ENCODE data around the gene DCDC2B. TPM values are rescaled to one million over a fixed set of nuclear protein-coding genes. Genes with fewer than 3 reads are reported as not detected.
A peak's percentile ranks its signal among the peaks of the same experiment; 100 is the strongest.

Gene DCDC2B
- total and polyA plus RNA-seq, 2 of the 13 experiments (the other 11 are each of a cell fraction or from before 2014, with no cell fraction given), result not detected

DNA sequence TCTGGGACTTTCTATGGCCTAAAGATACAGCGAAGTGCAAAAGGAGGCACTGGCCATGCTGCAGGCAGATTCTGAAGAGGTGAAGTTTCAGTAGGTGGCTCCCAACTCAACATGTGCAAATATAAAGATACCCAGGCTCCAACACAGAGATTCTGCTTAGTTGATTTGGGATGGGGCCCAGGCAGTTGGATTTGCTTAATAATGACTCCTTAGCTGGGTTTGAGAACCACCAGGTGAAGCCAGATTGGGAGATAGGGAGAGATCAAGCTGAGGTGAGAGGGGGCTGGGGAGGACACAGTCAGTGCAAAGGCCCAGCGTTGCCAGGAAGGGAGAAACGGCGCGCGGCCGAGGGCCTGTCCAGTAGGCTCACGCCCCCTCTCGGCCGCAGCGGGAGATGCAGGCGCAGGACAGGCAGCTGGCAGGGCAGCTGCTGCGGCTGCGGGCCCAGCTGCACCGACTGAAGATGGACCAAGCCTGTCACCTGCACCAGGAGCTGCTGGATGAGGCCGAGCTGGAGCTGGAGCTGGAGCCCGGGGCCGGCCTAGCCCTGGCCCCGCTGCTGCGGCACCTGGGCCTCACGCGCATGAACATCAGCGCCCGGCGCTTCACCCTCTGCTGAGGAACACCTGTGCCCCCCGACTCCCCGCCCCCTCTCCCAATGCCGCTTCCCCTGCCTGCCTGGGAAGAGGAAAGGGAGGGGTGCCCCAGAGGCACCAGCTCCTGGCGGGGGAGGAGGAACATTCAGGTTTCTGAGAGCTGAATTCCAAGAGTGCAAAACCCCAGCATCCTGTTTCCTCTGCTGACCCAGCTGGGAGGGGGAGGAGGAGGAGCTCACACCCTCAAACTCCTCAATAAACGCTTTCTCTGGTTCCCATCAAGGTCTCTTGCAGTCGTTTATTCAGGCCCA is 39.3 kb downstream of the DCDC2B start (continued):
- TF ChIP-seq ARID5B (CRISPR knock-in tag; IDR thresholded peaks at IDR 0.05), result 0 out of 2 replicates have a peak, but pooled peaks have one; percentile 39
- TF ChIP-seq FOXK2 (IDR thresholded peaks at IDR 0.05), result no peak
- TF ChIP-seq, protein P1, sequence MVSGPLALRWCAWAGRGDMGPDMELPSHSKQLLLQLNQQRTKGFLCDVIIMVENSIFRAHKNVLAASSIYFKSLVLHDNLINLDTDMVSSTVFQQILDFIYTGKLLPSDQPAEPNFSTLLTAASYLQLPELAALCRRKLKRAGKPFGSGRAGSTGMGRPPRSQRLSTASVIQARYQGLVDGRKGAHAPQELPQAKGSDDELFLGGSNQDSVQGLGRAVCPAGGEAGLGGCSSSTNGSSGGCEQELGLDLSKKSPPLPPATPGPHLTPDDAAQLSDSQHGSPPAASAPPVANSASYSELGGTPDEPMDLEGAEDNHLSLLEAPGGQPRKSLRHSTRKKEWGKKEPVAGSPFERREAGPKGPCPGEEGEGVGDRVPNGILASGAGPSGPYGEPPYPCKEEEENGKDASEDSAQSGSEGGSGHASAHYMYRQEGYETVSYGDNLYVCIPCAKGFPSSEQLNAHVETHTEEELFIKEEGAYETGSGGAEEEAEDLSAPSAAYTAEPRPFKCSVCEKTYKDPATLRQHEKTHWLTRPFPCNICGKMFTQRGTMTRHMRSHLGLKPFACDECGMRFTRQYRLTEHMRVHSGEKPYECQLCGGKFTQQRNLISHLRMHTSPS (CRISPR knock-in tag; IDR thresholded peaks at IDR 0.05; ENCODE audit: low read depth), result peak; percentile 63
- TF ChIP-seq ZFP62 (CRISPR knock-in tag; IDR thresholded peaks at IDR 0.05), result no peak
- TF ChIP-seq AHR (CRISPR knock-in tag; IDR thresholded peaks at IDR 0.05), result no peak
- no peak for TF ChIP-seq ZNF512 (CRISPR knock-in tag; IDR thresholded peaks at IDR 0.05)
- peak; percentile 29 for TF ChIP-seq ASH2L (IDR thresholded peaks at IDR 0.05; ENCODE audit: insufficient read length, low read depth, low read length)
- TF ChIP-seq CC2D1A (CRISPR knock-in tag; IDR thresholded peaks at IDR 0.05), result no peak
- no peak for TF ChIP-seq MXD1 (CRISPR knock-in tag; IDR thresholded peaks at IDR 0.05)
- TF ChIP-seq GABPB1 (CRISPR knock-in tag; IDR thresholded peaks at IDR 0.05), result peak; percentile 75
- no peak for TF ChIP-seq ZNF30 (CRISPR knock-in tag; IDR thresholded peaks at IDR 0.05)
- TF ChIP-seq RAD51 (IDR thresholded peaks at IDR 0.05; ENCODE audit: borderline replicate concordance), result no peak
- TF ChIP-seq ATAD3A (CRISPR knock-in tag; IDR thresholded peaks at IDR 0.05), result no peak
- TF ChIP-seq KDM6A (CRISPR knock-in tag; IDR thresholded peaks at IDR 0.05; ENCODE audit: low read depth), result no peak
- TF ChIP-seq ATF2 (CRISPR knock-in tag; IDR thresholded peaks at IDR 0.05), result no peak
